Raji (cell line): ENCODE data around the gene C3orf80.

Source experiments
- POLR2A ChIP-seq: IDR thresholded peaks from 2 replicates; pipeline ENCODE4 v1.6.1; 2011; ENCODE audit warnings: low read depth, low read length, control low read depth; ENCODE audit not compliant: insufficient read depth

C3orf80 gene

DNA sequence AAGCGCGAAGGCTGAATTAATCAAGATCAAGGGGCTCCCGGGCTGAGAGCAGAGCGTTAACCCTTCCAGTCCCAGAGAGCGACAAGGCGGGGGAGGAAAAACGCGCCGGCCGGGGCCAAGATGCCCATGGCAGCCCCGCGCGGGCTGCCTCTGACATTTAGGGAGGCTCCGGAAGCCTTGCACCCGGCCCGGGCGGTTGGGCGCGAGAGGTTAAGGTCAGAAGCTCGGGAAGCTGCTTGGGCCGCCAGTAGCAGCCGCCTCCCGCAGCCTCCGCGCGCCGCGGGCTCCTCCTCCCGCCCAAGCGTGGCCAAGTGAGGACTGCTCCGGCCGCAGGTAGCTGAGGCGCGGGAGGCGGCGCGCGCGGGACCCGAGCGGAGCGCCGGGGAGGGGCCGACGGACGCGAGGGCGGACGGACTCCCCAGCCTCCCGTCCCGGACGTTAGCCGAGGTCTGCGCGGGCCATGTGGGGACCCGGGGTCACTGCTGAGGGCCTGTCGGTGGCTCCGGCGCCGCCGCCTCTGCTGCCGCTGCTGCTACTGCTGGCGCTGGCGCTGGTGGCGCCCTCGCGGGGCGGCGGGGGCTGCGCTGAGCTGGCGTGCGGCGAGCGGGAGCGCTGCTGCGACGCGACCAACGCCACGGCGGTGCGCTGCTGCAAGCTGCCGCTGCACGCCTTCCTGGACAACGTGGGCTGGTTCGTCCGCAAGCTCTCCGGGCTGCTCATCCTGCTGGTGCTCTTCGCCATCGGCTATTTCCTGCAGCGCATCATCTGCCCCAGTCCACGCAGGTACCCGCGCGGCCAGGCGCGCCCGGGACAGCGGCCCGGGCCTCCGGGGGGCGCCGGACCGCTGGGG, at the start of gene C3orf80:
C3orf80 (plus strand) TSS at position 247 of the 850 bp plus-strand sequence; CDS start at position 461, 214 bp downstream.
- no peak for TF ChIP-seq POLR2A

GRCh38 chr3:160176923-160177322, 48.3 kb upstream of the C3orf80 start:
- TF ChIP-seq POLR2A = no peak

- TF ChIP-seq POLR2A = no peak
Observed at GRCh38 chr3:160179906-160180305, 45.3 kb upstream of the C3orf80 start.

GRCh38 chr3:160180581-160181216, 44.5 kb upstream of the C3orf80 start:
- no peak for TF ChIP-seq POLR2A

- TF ChIP-seq POLR2A = no peak
Observed at GRCh38 chr3:160183345-160184076, 41.7 kb upstream of the C3orf80 start.

DNA sequence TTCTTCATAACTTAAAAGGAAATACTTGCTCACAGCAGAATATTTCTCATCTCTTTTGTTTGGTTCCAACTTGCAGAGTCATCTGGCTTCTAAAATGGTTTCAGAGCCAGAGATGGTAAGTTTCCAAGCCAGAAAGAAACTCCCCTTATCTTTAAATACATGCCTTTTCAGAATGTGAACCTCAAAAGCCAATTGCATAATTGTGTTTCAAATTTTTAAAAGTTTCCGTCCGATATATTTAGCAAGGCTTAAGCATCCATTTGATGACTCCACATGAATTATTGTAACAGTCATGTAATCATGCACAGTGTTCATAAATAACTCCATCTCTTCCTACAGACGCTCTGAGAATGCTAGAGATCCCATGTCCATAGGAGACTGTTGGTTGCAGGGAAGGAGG, 40.6 kb upstream of the C3orf80 start:
- TF ChIP-seq POLR2A = no peak

- no peak for TF ChIP-seq POLR2A
Observed at GRCh38 chr3:160185751-160186150, 39.5 kb upstream of the C3orf80 start.

DNA sequence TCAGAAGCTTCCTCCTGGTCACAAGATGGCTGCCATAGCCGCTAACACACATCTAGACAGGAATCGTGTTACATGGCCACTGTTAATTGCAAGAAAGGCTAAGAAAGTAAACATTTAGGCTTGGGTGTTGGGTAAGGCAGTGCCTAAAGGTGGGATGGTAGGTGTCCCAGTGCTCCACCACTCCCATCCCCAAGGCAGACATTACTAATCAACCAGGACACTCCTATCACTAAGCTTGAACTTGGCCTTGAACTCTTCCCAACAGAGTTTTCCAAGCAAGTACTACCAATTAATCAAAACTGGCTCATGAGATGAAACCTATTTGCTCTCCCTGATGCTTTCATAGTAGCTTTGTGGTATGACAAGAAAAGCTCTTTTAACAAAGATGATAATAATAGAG, 37.9 kb upstream of the C3orf80 start:
- TF ChIP-seq POLR2A = no peak

DNA sequence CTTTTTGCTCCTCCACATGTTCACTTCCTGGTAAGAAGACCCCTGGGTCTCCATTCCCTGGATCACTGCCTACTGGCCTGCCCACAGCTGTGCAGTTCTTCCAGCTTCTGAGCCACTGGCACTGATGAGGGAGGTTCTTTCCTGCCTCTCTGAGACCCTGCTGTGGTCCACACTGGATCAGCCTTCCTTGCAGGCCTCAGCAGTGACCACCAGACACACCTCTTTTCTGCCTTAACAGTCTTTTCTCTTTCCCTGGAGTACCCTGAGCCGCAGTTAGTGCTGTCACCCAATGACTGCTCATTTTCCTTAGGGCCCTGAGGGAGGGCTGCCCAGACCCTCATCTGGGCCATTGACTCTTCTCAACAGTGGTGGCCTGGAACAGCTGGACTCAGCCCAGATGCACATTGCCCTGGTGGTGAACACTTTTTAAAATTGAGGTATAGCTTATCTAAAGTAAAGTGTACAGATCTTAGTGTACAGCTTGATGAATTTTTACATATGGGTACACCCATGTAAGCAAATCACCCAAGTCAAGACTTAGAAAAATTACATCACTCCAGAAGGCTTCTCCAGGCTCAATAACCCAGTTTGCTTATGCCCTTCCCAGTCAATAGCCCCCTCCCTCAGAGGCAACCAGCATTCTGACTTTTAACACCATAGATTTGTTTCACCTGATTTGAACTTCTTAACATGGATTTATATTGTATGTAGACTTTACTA, 32.8 kb upstream of the C3orf80 start:
- no peak for TF ChIP-seq POLR2A

- no peak for TF ChIP-seq POLR2A
Observed at GRCh38 chr3:160193644-160194192, 31.5 kb upstream of the C3orf80 start.

- TF ChIP-seq POLR2A = no peak
Observed at GRCh38 chr3:160194438-160194837, 30.8 kb upstream of the C3orf80 start.

DNA sequence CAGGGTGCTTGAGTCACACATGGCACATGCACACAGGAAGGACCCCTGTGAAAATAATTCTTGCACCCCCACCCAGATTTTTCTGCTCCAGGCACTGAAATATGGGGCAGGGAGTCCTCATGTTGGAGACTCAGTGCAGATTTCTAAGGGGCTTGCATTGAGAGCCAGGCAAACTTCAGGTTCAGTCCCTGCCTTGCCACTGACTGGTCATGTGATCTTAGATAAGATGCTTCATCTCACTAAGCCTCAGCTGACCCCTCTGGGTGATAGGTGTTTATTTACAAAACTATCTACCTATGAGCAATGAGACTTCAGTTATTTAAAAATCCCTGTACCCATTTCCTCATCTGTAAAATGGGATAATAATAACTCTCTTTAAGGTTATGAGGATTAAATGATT, 30.1 kb upstream of the C3orf80 start:
- TF ChIP-seq POLR2A = no peak

DNA sequence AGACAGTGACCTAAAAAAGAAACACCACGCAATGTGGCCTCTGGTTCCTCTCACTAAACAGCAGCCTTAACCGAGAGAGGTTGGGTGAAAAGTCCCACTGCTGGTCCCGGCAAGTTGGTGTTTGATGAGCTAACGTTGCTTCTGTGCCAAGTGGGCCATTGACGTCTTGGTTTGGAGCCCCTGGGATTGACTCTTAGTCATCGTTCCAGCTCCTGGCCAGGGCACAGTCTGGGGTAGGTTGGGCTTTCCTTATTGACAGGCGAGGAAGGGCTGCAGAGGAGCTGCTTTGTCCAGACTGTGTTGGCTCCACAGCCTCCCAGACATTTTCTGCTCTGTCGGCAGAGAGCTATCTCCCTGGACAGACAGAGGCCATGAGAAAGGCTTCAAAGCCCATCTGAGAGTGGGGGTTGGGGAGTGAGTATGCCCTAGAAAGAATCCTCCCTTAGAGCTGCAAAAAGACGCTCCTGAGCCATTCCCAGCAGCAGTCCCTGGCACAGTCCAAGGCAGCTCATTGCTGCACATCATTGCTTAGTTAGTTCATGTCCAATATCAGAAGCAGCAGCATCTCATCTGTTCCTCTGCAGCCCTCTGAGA, 28.6 kb upstream of the C3orf80 start:
- no peak for TF ChIP-seq POLR2A

- TF ChIP-seq POLR2A = no peak
Observed at GRCh38 chr3:160199108-160199507, 26.1 kb upstream of the C3orf80 start.
